CD4-positive, CD25-positive, alpha-beta regulatory T cell (primary cell): Measurements from ENCODE around the gene TEX55. TPM values are rescaled to one million over a fixed set of nuclear protein-coding genes. Genes with fewer than 3 reads are reported as not detected.

ENCODE experiments used
- ATAC-seq, 2 donors: fragments of 150-1000 bp; cut with Tn5 transposase; one replicate each; pipeline ENCODE4 v1.10.0; 2021; ENCODE audit warnings: low read depth in 2 of 2, moderate number of reproducible peaks in 2 of 2, moderate library complexity in 1 of 2
- DNase-seq, 3 donors: peaks; one replicate each; pipeline versions ENCODE4 v3.0.0 to v3.0.0-alpha.2; 2012 to 2022; ENCODE audit warnings: mixed read lengths in 1 of 3
- H3K27ac ChIP-seq: one replicate; pipeline ENCODE4 v1.7.0; 2013; ENCODE audit warnings: mild to moderate bottlenecking, low read length; ENCODE audit not compliant: insufficient read depth, poor library complexity, severe bottlenecking
- H3K27me3 ChIP-seq: one replicate; pipeline ENCODE4 v1.7.0; 2013; ENCODE audit warnings: low read length; ENCODE audit not compliant: control insufficient read depth, insufficient read depth
- H3K36me3 ChIP-seq: one replicate; pipeline ENCODE4 v1.7.0; 2013; ENCODE audit warnings: mild to moderate bottlenecking, low read length, moderate library complexity; ENCODE audit not compliant: control insufficient read depth, insufficient read depth
- H3K4me1 ChIP-seq: 2 replicates; pipeline ENCODE4 v1.7.0; 2013; ENCODE audit warnings: mild to moderate bottlenecking, low read length; ENCODE audit not compliant: insufficient read depth, control insufficient read depth, poor library complexity, severe bottlenecking
- H3K4me3 ChIP-seq: one replicate; pipeline ENCODE4 v1.7.0; 2013; ENCODE audit warnings: low read depth, mild to moderate bottlenecking, low read length, moderate library complexity
- H3K9me3 ChIP-seq, 2 experiments: 1 replicate in 1 of 2; 2 replicates in 1 of 2; pipeline ENCODE4 v1.7.0; 2013; ENCODE audit warnings: low read length in 2 of 2, mild to moderate bottlenecking in 1 of 2, moderate library complexity in 1 of 2; ENCODE audit not compliant: control insufficient read depth in 2 of 2
- H3K27ac Mint-ChIP-seq, 3 donors: one replicate each; pipeline ENCODE4 v1.8.0; 2020 to 2022; ENCODE audit warnings: mild to moderate bottlenecking in 3 of 3, mixed read lengths in 3 of 3, moderate library complexity in 2 of 3
- H3K27me3 Mint-ChIP-seq: one replicate; pipeline ENCODE4 v1.8.0; 2022; ENCODE audit warnings: mild to moderate bottlenecking, mixed read lengths
- H3K36me3 Mint-ChIP-seq: one replicate; pipeline ENCODE4 v1.8.0; 2020; ENCODE audit warnings: mixed read lengths
- H3K4me1 Mint-ChIP-seq, 4 donors: one replicate each; pipeline ENCODE4 v1.8.0; 2020 to 2022; ENCODE audit warnings: mixed read lengths in 4 of 4, mild to moderate bottlenecking in 1 of 4
- H3K4me3 Mint-ChIP-seq, 4 donors: one replicate each; pipeline ENCODE4 v1.8.0; 2020 to 2022; ENCODE audit warnings: mild to moderate bottlenecking in 4 of 4, mixed read lengths in 4 of 4, moderate library complexity in 3 of 4
- H3K9me3 Mint-ChIP-seq, 7 donors: one replicate each; pipeline ENCODE4 v1.8.0; 2020 to 2022; ENCODE audit warnings: mixed read lengths in 7 of 7, mild to moderate bottlenecking in 3 of 7, moderate library complexity in 2 of 7
- polyA plus RNA-seq, 4 donors: library from polyadenylated mRNA; unstranded; fragments of 300-500 nt; fragmentation: Illumina TruSeq; gene quantifications; one replicate each; pipeline ENCODE4 v1.2.3, GENCODE V29; 2021
- total RNA-seq: library from RNA; stranded (reverse); gene quantifications from one replicate; pipeline ENCODE4 v1.2.3, GENCODE V29; 2022

The TEX55 gene
- total and polyA plus RNA-seq, 5 donors from 2014 or later: not detected

DNA sequence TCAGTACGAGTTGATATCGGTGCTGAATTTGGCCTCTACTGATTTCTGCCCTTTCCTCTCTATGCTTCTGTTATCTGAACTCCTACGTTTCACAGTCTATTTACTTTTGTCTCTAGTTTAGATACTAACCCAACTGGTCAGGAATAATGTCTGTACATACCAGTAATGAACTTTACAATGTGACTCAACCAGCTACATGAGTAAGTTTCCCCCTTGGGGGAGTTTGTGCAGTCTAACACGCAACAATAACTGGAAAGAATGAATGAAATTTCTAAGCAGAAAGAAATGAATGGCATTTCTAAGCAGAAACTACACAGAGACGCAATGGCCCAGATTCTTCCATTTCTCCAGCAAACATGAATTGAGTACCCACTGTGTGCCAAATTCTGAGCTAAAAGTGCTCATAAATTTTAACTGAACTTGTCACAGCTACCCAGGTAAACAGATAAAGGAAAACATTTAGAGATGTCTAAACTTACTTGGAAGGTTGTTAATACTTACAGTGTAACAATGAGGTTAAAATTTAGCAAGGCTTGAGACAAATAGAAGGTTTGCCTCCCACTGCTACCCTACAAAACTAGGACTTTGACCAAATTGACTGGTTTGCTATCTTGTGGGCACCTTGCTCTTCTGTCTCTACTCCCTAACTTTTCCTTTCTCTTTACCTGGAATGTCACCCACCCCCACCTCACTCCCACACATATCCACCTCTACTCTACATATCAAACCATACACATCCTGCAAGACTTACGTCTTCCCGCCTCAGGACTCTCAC, 39.0 kb downstream of the TEX55 start:
- peaks cover 4% of the 10 kb centered on the region for H3K27me3 Mint-ChIP-seq
- Histone ChIP-seq H3K4me1 (no peaks in the 10 kb centered on the region), H3K27ac (no peak overlapping the region), H3K27me3 (peaks cover 4% of the 10 kb centered on the region), H3K4me3 (no peak overlapping the region), H3K36me3 (no peaks in the 10 kb centered on the region), H3K9me3 (no peaks in the 10 kb centered on the region)
- H3K4me1 Mint-ChIP-seq: no peaks in the 10 kb centered on the region
- DNase-seq (no peak), ATAC-seq (no peak)
- H3K4me3 Mint-ChIP-seq: no peak overlapping the region
- no peaks in the 10 kb centered on the region for H3K36me3 Mint-ChIP-seq
- H3K27ac Mint-ChIP-seq: no peak overlapping the region
- H3K9me3 Mint-ChIP-seq: peaks cover 0 to 2% (median 0%) of the 10 kb centered on the region in 7 donors

DNA sequence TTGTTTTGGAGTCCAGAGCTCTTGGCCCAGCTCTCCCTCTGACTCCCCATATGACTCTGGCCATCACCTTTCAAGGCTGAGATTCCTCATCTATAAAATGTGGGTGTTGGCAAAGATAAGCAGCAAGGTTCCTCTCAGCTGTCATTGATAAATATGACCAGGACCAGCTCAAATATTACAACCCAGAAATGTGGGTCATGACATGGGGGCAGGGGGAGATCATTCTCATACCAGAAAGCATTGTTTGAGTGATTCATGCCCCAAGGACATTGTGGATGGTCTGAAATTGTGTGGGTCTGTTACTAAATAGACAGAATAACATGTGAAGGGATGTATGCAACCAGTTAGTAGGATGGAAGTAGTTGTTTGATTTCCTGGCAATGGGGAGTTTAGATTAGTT, 41.3 kb downstream of the TEX55 start:
- Histone ChIP-seq H3K4me3 (no peak overlapping the region), H3K9me3 (no peaks in the 10 kb centered on the region), H3K27me3 (peaks cover 1% of the 10 kb centered on the region), H3K36me3 (no peaks in the 10 kb centered on the region), H3K4me1 (no peaks in the 10 kb centered on the region), H3K27ac (no peak overlapping the region)
- no peaks in the 10 kb centered on the region for H3K4me1 Mint-ChIP-seq
- no peaks in the 10 kb centered on the region for H3K36me3 Mint-ChIP-seq
- ATAC-seq (no peak), DNase-seq (no peak)
- H3K9me3 Mint-ChIP-seq: peaks cover 0 to 2% (median 0%) of the 10 kb centered on the region in 7 donors
- H3K4me3 Mint-ChIP-seq: no peak overlapping the region
- peaks cover 4% of the 10 kb centered on the region for H3K27me3 Mint-ChIP-seq
- no peak overlapping the region for H3K27ac Mint-ChIP-seq

DNA sequence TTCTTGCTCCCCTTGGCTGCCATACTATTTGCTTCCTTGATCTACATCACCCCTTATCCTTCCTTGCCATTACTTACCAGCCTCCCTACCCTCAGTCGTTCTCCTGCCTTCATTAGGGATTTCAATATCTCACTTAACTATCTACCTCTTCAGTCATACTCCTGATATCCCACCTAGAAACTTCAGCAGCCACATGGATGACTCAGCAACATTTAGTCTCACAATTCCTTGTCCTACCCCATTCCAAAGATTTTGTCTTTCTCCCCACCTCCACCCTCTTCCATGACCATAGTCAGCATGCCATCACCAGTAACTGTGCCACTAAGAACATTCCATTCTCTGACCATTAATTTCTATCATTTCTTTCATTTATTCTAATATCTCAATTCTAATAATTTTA, 45.8 kb downstream of the TEX55 start:
- no peak overlapping the region for H3K4me3 Mint-ChIP-seq

DNA sequence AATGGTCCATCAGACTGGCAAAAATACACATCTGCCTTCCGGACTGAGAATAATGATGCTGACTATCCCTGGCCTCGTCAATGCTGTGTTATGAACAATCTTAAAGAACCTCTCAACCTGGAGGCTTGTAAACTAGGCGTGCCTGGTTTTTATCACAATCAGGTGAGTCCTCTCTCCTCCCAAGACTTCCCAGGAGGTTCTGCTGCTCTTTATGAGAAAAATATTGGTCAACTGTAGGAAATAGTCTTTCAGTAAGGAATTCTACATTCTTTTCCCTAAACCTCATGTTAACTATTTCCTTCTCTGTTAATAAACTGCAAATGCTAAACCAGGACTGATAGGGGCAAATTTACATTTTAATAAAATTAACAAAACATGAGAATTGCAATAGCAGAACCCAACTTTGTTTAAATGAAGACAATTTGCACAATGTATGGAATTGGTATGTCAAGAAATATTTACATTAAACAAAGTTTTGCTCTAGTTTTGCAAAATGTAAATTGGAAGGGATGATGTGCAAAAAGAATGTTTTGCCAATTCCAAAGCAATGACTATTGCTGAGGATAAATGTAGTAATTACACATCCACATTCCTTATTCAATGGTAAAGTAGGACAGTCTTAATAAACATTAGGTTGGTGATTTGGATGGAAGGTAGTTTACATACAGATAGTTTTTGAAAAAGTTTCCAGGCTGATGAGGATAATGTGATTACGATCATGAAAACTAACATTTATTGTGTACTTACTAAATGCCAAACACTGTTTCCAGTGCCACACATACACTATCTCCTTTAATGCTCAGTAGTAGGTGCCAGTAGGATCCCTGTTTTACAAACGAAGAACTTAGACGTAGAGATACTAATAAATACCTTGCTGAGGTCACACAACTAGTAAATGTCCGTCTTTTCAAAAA, 48.5 kb downstream of the TEX55 start:
- H3K27me3 ChIP-seq: no peaks in the 10 kb centered on the region
- H3K4me1 Mint-ChIP-seq: no peaks in the 10 kb centered on the region
- no peaks in the 10 kb centered on the region for H3K4me1 ChIP-seq
- no peak overlapping the region for H3K4me3 Mint-ChIP-seq
- no peaks in the 10 kb centered on the region for H3K9me3 ChIP-seq
- DNase-seq (no peak), ATAC-seq (no peak)
- H3K9me3 Mint-ChIP-seq: no peaks in the 10 kb centered on the region
- no peak overlapping the region for H3K4me3 ChIP-seq
- H3K27ac ChIP-seq: no peak overlapping the region
- no peak overlapping the region for H3K27ac Mint-ChIP-seq
- H3K27me3 Mint-ChIP-seq: peaks cover 7% of the 10 kb centered on the region
- H3K36me3 Mint-ChIP-seq: no peaks in the 10 kb centered on the region
- no peaks in the 10 kb centered on the region for H3K36me3 ChIP-seq

More for the DNA sequence above, 45.8 kb downstream of the TEX55 start:
- DNase-seq (no peak), ATAC-seq (no peak)
- H3K36me3 ChIP-seq: no peaks in the 10 kb centered on the region
- H3K27me3 ChIP-seq: no peaks in the 10 kb centered on the region
- peaks cover 7% of the 10 kb centered on the region for H3K27me3 Mint-ChIP-seq
- no peaks in the 10 kb centered on the region for H3K4me1 Mint-ChIP-seq
- no peak overlapping the region for H3K27ac ChIP-seq
- peaks cover 0 to 2% (median 0%) of the 10 kb centered on the region in 7 donors for H3K9me3 Mint-ChIP-seq
- H3K9me3 ChIP-seq: no peaks in the 10 kb centered on the region
- H3K4me1 ChIP-seq: no peaks in the 10 kb centered on the region
- H3K36me3 Mint-ChIP-seq: no peaks in the 10 kb centered on the region
- H3K27ac Mint-ChIP-seq: no peak overlapping the region
- H3K4me3 ChIP-seq: no peak overlapping the region

DNA sequence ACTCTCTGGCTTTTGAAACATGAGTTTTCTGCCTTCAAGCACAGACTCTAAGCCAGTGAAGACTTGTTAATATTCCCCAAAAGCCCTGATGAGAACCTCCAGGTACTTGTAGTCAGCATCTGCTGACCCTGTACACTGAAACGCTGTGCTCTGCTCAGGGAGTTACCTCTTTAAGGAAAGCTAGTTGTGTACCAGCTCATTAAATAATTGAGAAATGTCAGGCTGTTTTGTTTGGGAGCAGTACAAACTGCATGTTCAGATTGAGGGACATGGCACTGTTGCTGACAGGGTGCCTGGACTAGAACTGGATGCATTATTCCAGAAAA, 49.1 kb downstream of the TEX55 start:
- Mint-ChIP-seq H3K9me3 (no peaks in the 10 kb centered on the region), H3K27me3 (peaks cover 7% of the 10 kb centered on the region), H3K4me3 (no peak overlapping the region), H3K36me3 (no peaks in the 10 kb centered on the region), H3K4me1 (no peaks in the 10 kb centered on the region), H3K27ac (no peak overlapping the region)
- Histone ChIP-seq H3K36me3 (no peaks in the 10 kb centered on the region), H3K27me3 (no peaks in the 10 kb centered on the region), H3K4me1 (no peaks in the 10 kb centered on the region), H3K27ac (no peak overlapping the region), H3K9me3 (no peaks in the 10 kb centered on the region), H3K4me3 (no peak overlapping the region)
- no peak for ATAC-seq
- DNase-seq: no peak

DNA sequence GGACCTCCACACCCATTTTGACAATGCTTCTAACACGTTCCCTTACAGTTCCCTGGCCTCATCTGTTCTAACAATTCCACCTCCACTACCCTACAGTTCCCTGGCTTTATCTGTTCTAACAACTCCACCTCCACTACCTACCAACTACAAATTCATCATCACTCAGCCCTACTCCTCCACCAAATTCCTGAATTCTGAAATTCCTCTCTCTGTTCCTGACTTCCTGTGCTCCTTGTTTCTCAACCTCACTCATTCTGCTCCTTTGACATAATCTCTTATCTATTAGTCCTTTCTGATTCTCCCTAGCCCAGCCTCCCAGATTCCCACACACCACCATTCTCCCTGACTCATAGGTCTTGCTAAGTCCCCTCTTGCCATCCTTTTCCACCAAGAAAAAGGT, 49.9 kb downstream of the TEX55 start:
- DNase-seq (no peak), ATAC-seq (no peak)
- H3K27me3 ChIP-seq: no peaks in the 10 kb centered on the region
- H3K27ac Mint-ChIP-seq: peak overlapping the region in 1 of 3 donors; percentile 15
- H3K9me3 ChIP-seq: no peaks in the 10 kb centered on the region
- H3K4me1 Mint-ChIP-seq: no peaks in the 10 kb centered on the region
- no peaks in the 10 kb centered on the region for H3K36me3 Mint-ChIP-seq
- no peaks in the 10 kb centered on the region for H3K4me1 ChIP-seq
- H3K36me3 ChIP-seq: no peaks in the 10 kb centered on the region
- H3K4me3 ChIP-seq: no peak overlapping the region
- no peak overlapping the region for H3K4me3 Mint-ChIP-seq
- H3K27me3 Mint-ChIP-seq: peaks cover 7% of the 10 kb centered on the region
- H3K9me3 Mint-ChIP-seq: no peaks in the 10 kb centered on the region
- no peak overlapping the region for H3K27ac ChIP-seq
